HG03565 (cell line): ENCODE results near the gene SMTNL1.
A peak's percentile ranks its signal among the peaks of the same experiment; 100 is the strongest.

Experiments
- ATAC-seq: cut with Tn5 transposase; IDR thresholded peaks from one replicate; pipeline ENCODE4 v1.9.1; 2021; ENCODE audit warnings: mild to moderate bottlenecking, moderate library complexity; ENCODE audit not compliant: unreplicated experiment

Gene SMTNL1

GRCh38 chr11:57543593-57543992 lies 6.2 kb downstream of the SMTNL1 start:
- ATAC-seq, result no peak

GRCh38 chr11:57544566-57544965 lies 7.2 kb downstream of the SMTNL1 start:
- no peak for ATAC-seq

- no peak for ATAC-seq
These were observed 8.5 kb downstream of the SMTNL1 start for GRCh38 chr11:57545883-57546282.

DNA sequence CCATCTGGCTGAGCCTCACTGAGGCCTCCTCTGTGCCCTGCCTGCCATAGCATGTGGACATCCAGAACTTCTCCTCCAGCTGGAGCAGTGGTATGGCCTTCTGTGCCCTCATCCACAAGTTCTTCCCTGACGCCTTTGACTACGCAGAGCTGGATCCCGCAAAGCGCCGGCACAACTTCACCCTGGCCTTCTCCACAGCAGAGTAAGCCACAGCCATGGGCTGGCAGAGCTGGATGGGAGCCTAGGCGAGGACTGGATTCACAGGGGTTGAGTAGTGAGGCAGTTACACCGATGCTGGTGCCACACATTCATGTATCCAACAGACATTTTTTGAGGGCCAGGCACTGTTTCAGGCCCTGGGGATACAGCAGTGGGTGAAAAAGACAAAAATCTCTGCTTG lies 9.1 kb downstream of the SMTNL1 start:
- ATAC-seq, result no peak

DNA sequence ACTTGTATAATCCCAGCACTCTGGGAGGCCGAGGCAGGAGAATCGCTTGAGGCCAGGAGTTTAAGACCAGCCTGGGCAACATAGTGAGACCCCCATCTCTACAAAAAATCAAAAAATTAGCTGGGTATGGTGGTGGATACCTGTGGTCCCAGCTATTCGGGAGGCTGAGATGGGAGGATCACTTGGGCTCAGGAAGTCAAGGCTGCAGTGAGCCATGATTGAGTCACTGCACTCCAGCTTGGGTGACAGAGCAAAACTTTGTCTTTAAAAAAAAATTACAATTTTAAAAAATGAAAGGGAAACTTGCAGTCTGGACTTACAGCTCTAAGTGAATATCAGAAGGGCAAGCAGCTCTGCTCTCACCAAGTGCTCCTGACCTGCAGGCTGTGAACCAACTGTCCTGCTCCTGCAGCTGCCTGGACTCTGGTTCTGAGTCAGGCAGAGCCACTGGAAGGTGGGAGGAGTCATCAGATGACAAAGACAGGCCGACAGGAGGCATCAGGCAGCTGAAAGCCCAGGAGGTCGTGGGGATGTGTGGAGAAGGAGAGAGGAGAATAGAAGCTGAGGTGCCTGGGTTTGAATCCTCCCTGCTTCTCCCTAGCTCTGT lies 9.6 kb downstream of the SMTNL1 start:
- ATAC-seq, result peak; percentile 84

- peak; percentile 80 for ATAC-seq
These were observed 10.5 kb downstream of the SMTNL1 start for GRCh38 chr11:57547854-57548377.

GRCh38 chr11:57549983-57550382 lies 12.6 kb downstream of the SMTNL1 start:
- no peak for ATAC-seq

DNA sequence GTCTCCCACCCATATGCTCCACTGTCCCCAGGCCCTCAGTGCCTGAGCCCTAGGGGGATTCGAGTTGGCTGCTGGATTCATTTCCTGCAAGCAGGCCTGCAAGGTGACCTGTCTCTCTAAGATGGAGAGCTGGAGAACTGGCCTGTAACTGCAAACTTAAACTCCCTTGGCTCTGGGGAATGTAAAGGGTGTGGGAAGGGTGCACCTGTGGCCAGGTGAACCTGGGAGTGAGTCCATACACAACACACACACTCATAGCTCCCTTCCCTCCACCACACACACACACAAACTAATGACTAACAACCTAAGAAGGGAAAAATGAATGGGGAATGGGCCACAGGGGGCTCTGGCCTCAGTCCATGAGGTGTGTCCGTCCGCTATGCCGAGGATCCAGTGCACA lies 14.5 kb downstream of the SMTNL1 start:
- ATAC-seq, result no peak

DNA sequence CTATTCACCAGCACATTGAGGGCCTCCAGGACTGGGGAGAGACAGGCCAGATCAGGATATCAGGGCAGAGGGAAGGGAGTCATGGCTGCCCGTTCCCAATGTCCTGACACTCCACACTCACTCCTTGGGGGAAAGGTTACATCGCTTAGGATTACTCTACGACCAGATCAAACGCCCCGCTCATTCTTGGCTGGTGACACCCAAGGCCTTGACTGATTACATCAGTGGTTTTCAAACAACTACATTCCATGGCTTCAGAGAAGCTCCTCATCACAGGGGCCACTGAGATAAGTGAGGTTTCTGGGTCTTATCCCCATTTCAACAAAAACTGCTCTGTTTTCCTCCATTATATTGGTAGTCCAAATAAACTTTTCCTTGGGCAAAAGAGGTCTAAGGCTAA lies 15.1 kb downstream of the SMTNL1 start:
- ATAC-seq, result no peak

- no peak for ATAC-seq
These were observed 18.0 kb downstream of the SMTNL1 start for GRCh38 chr11:57555393-57555792.

GRCh38 chr11:57556041-57556440 lies 18.6 kb downstream of the SMTNL1 start:
- ATAC-seq, result no peak

DNA sequence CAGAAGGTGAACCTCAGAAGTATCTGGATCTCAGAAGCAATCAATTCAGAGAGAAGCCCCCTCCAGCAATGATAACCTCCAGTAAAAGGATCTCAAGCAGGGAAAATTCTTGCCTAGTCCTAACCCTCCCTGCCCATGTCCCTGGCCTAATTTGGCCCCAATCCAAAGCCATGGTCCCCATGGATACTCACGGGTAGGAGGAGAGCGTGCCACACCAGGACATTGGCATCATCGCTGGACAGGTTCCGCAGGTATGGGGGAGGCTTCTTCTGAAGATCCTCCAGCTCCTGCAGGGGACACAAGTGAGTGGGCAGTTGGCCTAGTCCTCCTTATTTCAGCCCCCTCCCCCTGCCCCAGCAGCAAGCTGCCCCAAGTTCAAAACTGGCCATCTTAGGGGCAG lies 22.8 kb downstream of the SMTNL1 start:
- ATAC-seq, result no peak

- no peak for ATAC-seq
These were observed 25.2 kb downstream of the SMTNL1 start for GRCh38 chr11:57562596-57562995.

- peak; percentile 66 for ATAC-seq
These were observed 28.9 kb downstream of the SMTNL1 start for GRCh38 chr11:57566005-57566904.

GRCh38 chr11:57566905-57567514 lies 29.6 kb downstream of the SMTNL1 start:
- no peak for ATAC-seq

DNA sequence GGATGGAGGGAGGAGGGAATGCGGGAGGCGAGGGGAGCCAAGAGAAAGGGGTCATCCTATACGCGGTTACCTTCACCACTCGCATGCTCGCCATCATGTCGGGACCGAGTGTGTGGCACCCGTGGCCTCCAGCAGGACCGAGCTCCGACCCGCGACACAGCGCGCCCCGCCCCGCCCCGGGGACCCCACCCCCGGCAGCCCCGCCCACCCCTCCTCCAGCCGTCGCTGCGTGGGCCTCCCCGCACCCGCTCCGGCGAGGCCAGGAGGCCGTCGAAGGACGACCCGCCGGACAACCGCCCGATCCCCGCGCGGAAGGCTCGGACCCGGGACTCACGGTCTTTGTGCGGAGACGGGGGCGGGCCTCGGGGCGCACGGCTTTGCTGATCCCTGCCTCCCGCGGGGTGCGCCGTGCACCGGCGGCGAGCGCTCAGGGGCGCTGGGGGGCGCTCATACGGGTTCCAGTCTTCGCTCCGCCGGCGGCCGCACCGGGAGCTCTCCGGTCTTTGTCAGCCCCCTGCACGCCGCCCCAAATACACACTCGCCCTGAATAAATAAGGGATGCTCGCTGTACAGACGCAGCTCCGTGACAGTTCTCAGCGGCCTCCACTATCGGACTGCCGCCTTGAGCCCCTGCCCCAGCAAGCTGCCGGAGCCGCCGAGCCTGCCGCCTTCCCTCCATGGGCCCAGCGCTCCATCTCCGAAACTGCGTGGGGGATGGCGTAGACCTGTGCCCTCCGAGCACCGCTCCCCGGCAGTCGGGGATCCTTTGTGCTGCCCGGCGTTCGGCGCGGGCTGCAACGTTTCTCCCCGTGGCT lies 30.3 kb downstream of the SMTNL1 start, which contains the start of gene UBE2L6:
Gene UBE2L6 (minus strand): TSS at position 158 of the 815 bp plus-strand sequence. CDS start 61 bp downstream, at position 97.
- ATAC-seq, result peak; percentile 27

DNA sequence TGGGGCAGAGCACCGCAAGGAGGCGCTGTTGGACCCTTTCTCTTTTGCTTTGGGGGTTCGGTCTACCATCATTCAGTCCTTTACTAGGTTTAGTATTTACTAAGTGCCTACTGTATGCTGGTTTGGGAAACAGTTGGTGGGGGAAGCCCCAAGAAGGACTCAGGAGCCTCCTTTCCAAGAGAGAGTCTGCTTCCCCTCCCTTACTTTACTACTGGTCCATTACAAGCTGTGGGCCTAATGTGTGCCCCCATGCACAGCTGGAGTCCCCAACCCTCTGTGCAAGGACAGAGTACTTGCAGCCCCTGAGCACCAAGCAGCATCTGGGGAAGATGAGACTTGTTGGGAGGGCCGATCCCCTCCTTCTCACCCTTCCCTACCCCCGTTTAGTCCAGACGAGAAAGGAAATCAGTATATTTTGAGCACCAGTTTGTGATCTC lies 31.0 kb downstream of the SMTNL1 start:
- ATAC-seq, result peak; percentile 60

DNA sequence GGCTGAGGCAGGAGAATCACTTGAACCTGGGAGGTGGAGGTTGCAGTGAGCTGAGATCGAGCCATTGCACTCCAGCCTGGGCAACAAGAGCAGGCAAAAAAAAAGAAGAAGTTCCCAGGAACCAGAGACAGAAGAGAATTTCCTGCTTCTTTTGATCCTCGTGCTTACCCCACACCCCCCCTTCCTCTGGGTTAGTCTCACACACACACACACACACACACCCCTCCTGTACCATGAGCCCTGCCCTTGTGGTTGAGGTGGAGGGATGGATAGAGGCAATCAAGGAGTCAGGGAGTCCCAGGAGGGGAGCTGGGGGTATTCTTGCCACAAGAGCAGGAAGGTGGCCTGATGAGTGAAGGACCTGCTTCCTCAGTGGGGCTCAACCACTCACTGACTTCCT lies 34.2 kb downstream of the SMTNL1 start:
- no peak for ATAC-seq

- no peak for ATAC-seq
These were observed 36.7 kb downstream of the SMTNL1 start for GRCh38 chr11:57574061-57574460.

DNA sequence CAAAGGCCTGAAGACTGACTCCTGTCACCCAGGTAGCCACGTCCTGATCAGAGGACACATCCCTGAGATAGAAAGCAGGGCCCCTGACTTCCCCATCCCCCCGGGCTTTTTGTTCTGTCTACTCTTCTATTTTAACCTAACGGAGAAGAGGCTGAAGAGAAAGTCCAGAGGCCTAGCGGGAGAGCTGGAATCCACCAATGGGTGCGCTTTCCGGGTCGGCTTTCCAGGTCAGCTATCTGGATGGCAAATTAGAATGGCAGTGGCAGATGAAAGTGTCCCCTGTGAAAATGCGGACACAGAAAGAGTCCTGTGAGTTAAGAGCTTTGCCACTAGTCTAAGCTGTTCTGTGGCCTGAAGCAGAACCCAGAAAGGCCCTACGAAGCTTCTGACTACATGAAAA lies 46.9 kb downstream of the SMTNL1 start:
- ATAC-seq, result no peak

DNA sequence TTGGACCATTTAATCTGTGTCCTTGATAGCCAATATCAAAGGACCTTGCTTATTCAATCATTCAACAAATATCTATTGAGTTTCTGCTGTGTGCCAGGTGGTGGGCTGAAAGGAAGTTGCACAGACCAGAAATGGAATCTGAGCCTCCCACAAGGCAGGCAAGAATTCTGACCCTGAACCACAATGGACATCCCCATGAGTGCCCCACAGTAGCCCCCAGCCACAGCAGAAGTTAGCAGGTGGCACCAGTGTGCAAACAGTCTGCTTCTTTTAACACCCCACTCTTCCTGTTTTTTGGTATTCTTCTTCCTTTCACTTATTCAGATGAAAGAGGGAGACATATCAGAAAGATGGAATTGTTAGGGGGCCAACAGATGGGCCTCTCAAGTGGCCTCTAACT lies 47.9 kb downstream of the SMTNL1 start:
- ATAC-seq, result no peak
